ENCODE measurements around the gene MROH9. TPM values are rescaled to one million over a fixed set of nuclear protein-coding genes. Genes with fewer than 3 reads are reported as not detected.

The MROH9 gene
- polyA plus RNA-seq, 1 of the 3 experiments (the other 2 are of a cell fraction): 0.26 TPM

- H3K9me2 ChIP-seq: no peaks in the 10 kb centered on the region
- H3K36me3 ChIP-seq (replicated peaks in 1 of 2; ENCODE audit: control insufficient read depth in 1 of 2, insufficient read depth in 2 of 2, low read length in 1 of 2): peaks cover 0 to 3% of the 10 kb centered on the region in 2 experiments
- peaks cover 0 to 15% of the 10 kb centered on the region in 2 experiments; a peak in 2 of 4 replicates for H3K4me1 ChIP-seq (ENCODE audit: control insufficient read depth in 1 of 2, insufficient read depth in 2 of 2, low read depth in 1 of 2, low read length in 1 of 2)
- DNase-seq: no peak
- H3K27me3 ChIP-seq (ENCODE audit: insufficient read depth): no peaks in the 10 kb centered on the region
- WGBS (ENCODE audit: low lambda C conversion rate): no CpG with 5 or more reads among the region's 2 CpGs
- ChIA-PET POLR2A (no interaction called here), CTCF (interaction anchor here (0.9 kb wide), 1 partner anchor 259 kb away, joined by 3 read pairs; no protein-coding TSS in a partner anchor)
- H3K9me3 ChIP-seq: no peaks in the 10 kb centered on the region
- peaks cover 47% of the 10 kb centered on the region for H3F3A ChIP-seq (replicated peaks; ENCODE audit: insufficient read depth)
- H3K4me2 ChIP-seq: no peak overlapping the region
- H3K4me3 ChIP-seq (ENCODE audit: low read depth in 2 of 2, low read length in 1 of 2): no peak overlapping the region
- peak overlapping the region in 1 of 2 experiments; percentile 94; a peak in 1 of 4 replicates for H3K27ac ChIP-seq (ENCODE audit: low read depth in 2 of 2, low read length in 1 of 2)
- no peak overlapping the region for H2AFZ ChIP-seq (ENCODE audit: low read depth)
- TF ChIP-seq MXI1 (IDR thresholded peaks at IDR 0.05; ENCODE audit: low read depth, low read length): no peak
- TF ChIP-seq CTCF (IDR thresholded peaks at IDR 0.05): peak; percentile 8; the same call in 1 of the 2 replicates
- no peaks in the 10 kb centered on the region for H3K79me2 ChIP-seq (ENCODE audit: insufficient read depth)
- H3K9ac ChIP-seq: no peak overlapping the region
- no peaks in the 10 kb centered on the region for H4K20me1 ChIP-seq (ENCODE audit: insufficient read depth)
Measured at GRCh38 chr1:170931650-170932049, 3.7 kb upstream of the MROH9 start.

GRCh38 chr1:170932236-170932635, 3.1 kb upstream of the MROH9 start:
- ChIA-PET POLR2A (no interaction called here), CTCF (no interaction called here)

More at GRCh38 chr1:170932236-170932635, 3.1 kb upstream of the MROH9 start:
- H4K20me1 ChIP-seq (ENCODE audit: insufficient read depth): no peaks in the 10 kb centered on the region
- no peaks in the 10 kb centered on the region for H3K79me2 ChIP-seq (ENCODE audit: insufficient read depth)
- peaks cover 44% of the 10 kb centered on the region for H3F3A ChIP-seq (replicated peaks; ENCODE audit: insufficient read depth)
- DNase-seq: no peak
- H3K9me3 ChIP-seq: no peaks in the 10 kb centered on the region
- H3K9ac ChIP-seq: no peak overlapping the region
- peaks cover 0 to 3% of the 10 kb centered on the region in 2 experiments for H3K36me3 ChIP-seq (replicated peaks in 1 of 2; ENCODE audit: control insufficient read depth in 1 of 2, insufficient read depth in 2 of 2, low read length in 1 of 2)
- H3K4me2 ChIP-seq: no peak overlapping the region
- no peak overlapping the region for H3K27ac ChIP-seq (ENCODE audit: low read depth in 2 of 2, low read length in 1 of 2)
- no peaks in the 10 kb centered on the region for H3K27me3 ChIP-seq (ENCODE audit: insufficient read depth)
- H3K9me2 ChIP-seq: no peaks in the 10 kb centered on the region
- no peak for TF ChIP-seq GABPA (IDR thresholded peaks at IDR 0.05; ENCODE audit: low read depth)
- no peak for TF ChIP-seq POLR2AphosphoS5 (IDR thresholded peaks at IDR 0.05; ENCODE audit: low read depth, low read length)
- TF ChIP-seq ELF1 (IDR thresholded peaks at IDR 0.05): no peak
- TF ChIP-seq TCF12 (IDR thresholded peaks at IDR 0.05): no peak
- no peak for TF ChIP-seq IRF3 (IDR thresholded peaks at IDR 0.05; ENCODE audit: low read depth, low read length)
- no peak for TF ChIP-seq NRF1 (IDR thresholded peaks at IDR 0.05; ENCODE audit: low read depth, low read length)
- TF ChIP-seq ZBTB33 (IDR thresholded peaks at IDR 0.05; ENCODE audit: borderline replicate concordance, low read depth): no peak
- no peak overlapping the region for H3K4me3 ChIP-seq (ENCODE audit: low read depth in 2 of 2, low read length in 1 of 2)
- WGBS (ENCODE audit: low lambda C conversion rate): 65% methylated on average over 3 of the region's 3 CpGs
- H2AFZ ChIP-seq (ENCODE audit: low read depth): no peak overlapping the region
- H3K4me1 ChIP-seq (ENCODE audit: control insufficient read depth in 1 of 2, insufficient read depth in 2 of 2, low read depth in 1 of 2, low read length in 1 of 2): peaks cover 0 to 11% of the 10 kb centered on the region in 2 experiments; a peak in 2 of 4 replicates

All from SK-N-SH (cell line).